A673 (cell line): ENCODE results near the gene GRID2. TPM values are rescaled to one million over a fixed set of nuclear protein-coding genes. Genes with fewer than 3 reads are reported as not detected.

Source experiments
- BruUV-seq: library from RNA; stranded (reverse); fragments of 400-500 nt; replicated peaks from 2 replicates; lab custom pipeline; 2021; lab: Mats Ljungman, UMichigan
- CTCF ChIA-PET: fragments of 300-600 bp; sonication (Branson Sonifier 250); formaldehyde crosslinking; loops from one replicate; lab custom pipeline; 2022; ENCODE audit warnings: antibody characterized with exemption; lab: Charles Lee
- POLR2A ChIA-PET: fragments of 300-600 bp; sonication (Branson Sonifier 250); formaldehyde crosslinking; loops from one replicate; lab custom pipeline; 2022; ENCODE audit warnings: antibody characterized with exemption; ENCODE audit not compliant: low non-redundant PET; lab: Charles Lee
- DNase-seq: peaks from one replicate; pipeline ENCODE4 v3.0.0-alpha.2; 2015; ENCODE audit warnings: low spot score
- H3K27ac ChIP-seq: fragments of 200-600 bp; sonication (generic); 2 replicates; pipeline ENCODE4 v1.5.1; 2016; ENCODE audit warnings: mixed run types, low read depth, mild to moderate bottlenecking, mixed read lengths, antibody characterized with exemption, low read length; ENCODE audit not compliant: poor library complexity, severe bottlenecking
- H3K27me3 ChIP-seq: fragments of 200-600 bp; sonication (generic); replicated peaks from 2 replicates; pipeline ENCODE4 v1.6.1; 2017; ENCODE audit warnings: mixed run types, low read depth, mild to moderate bottlenecking, mixed read lengths, antibody characterized with exemption, low read length; ENCODE audit not compliant: insufficient read depth, poor library complexity
- H3K36me3 ChIP-seq: fragments of 200-600 bp; sonication (generic); 2 replicates; pipeline ENCODE4 v1.6.1; 2016; ENCODE audit warnings: mixed run types, mild to moderate bottlenecking, mixed read lengths, antibody characterized with exemption, low read length; ENCODE audit not compliant: insufficient read depth, poor library complexity, severe bottlenecking
- H3K4me1 ChIP-seq: fragments of 200-600 bp; sonication (generic); 2 replicates; pipeline ENCODE4 v1.6.1; 2017; ENCODE audit warnings: mixed run types, mild to moderate bottlenecking, mixed read lengths, antibody characterized with exemption, low read length; ENCODE audit not compliant: insufficient read depth, poor library complexity, severe bottlenecking
- H3K4me3 ChIP-seq: fragments of 200-600 bp; sonication (generic); 2 replicates; pipeline ENCODE4 v1.5.1; 2016; ENCODE audit warnings: low read depth, mixed run types, mild to moderate bottlenecking, mixed read lengths, low read length; ENCODE audit not compliant: poor library complexity, severe bottlenecking
- H3K9me3 ChIP-seq: fragments of 200-600 bp; sonication (generic); 2 replicates; pipeline ENCODE4 v1.6.1; 2016; ENCODE audit warnings: mixed run types, low read depth, mild to moderate bottlenecking, mixed read lengths, antibody characterized with exemption, low read length; ENCODE audit not compliant: poor library complexity, severe bottlenecking
- EZH2 ChIP-seq: fragments of 200-600 bp; sonication (generic); IDR thresholded peaks from 2 replicates; pipeline ENCODE4 v1.6.1; 2017; ENCODE audit warnings: borderline replicate concordance, low read depth, mild to moderate bottlenecking, mixed read lengths, antibody characterized with exemption, low read length; ENCODE audit not compliant: poor library complexity, severe bottlenecking
- intact Hi-C: fragments of 100-400 bp; cut with micrococcal nuclease; formaldehyde crosslinking; loops from one replicate; pipeline ENCODE4 v1.10.0; 2022; ENCODE audit not compliant: unreplicated experiment
- total RNA-seq: library from RNA; stranded (reverse); gene quantifications from 2 replicates; pipeline ENCODE4 v1.2.3, GENCODE V29; 2021
- TF ChIP-seq, protein P1 (sequence below): fragments of 300-800, 200-600 bp; sonication (generic); conservative IDR thresholded peaks from 2 replicates; pipeline ENCODE4 v1.5.1; 2017; ENCODE audit warnings: low read depth, mild to moderate bottlenecking, antibody characterized with exemption, low read length, moderate library complexity, mixed read lengths

The GRID2 gene
- total RNA-seq, 1 experiment from 2014 or later, result not detected

DNA sequence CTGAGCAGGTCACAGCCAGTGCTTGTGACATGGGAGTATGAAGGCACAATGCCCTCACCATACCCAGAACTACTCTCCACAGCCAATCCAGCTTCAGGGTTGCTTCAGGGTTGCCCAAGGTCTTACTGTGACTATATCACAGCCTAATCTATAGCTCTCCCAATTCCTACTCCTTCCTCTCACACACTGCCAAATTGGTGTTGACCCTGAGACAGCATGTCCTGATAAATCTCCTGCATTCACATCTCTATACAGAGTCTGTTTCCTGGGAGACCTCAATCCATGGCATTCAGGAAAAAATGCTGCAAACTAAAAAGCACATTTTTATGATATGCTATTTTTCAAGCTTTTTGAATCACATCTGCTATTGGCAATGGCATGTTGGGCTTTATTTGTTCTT is 456.7 kb downstream of the GRID2 start:
- CTCF ChIA-PET, result no interaction called here
- no peak overlapping the region for H3K27ac ChIP-seq

DNA sequence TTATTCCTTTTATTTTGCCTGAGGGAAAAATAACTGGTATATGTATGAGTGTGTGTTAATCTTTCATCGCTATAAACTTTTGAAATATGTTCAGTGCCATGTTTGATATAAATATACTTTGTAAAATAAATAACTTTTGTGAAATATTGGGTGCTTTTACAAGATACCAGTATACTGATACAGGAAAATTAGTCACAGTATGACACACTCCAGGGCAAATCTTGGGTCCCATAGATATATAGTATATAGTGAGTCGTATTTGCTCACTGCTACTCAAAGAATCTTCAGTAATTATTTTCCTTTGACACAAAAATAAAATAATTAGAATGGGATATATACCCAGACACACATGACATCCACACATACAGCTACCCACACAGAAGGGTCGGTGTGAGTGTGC is 472.3 kb downstream of the GRID2 start:
- H3K27me3 ChIP-seq, result no peaks in the 10 kb centered on the region
- ChIA-PET CTCF (no interaction called here), POLR2A (no interaction called here)
- H3K4me1 ChIP-seq, result no peaks in the 10 kb centered on the region
- no TSS peak for BruUV-seq
- no peak overlapping the region for H3K27ac ChIP-seq
- intact Hi-C loops, result no loop called here
- no peak for TF ChIP-seq EZH2
- TF ChIP-seq, protein P1, sequence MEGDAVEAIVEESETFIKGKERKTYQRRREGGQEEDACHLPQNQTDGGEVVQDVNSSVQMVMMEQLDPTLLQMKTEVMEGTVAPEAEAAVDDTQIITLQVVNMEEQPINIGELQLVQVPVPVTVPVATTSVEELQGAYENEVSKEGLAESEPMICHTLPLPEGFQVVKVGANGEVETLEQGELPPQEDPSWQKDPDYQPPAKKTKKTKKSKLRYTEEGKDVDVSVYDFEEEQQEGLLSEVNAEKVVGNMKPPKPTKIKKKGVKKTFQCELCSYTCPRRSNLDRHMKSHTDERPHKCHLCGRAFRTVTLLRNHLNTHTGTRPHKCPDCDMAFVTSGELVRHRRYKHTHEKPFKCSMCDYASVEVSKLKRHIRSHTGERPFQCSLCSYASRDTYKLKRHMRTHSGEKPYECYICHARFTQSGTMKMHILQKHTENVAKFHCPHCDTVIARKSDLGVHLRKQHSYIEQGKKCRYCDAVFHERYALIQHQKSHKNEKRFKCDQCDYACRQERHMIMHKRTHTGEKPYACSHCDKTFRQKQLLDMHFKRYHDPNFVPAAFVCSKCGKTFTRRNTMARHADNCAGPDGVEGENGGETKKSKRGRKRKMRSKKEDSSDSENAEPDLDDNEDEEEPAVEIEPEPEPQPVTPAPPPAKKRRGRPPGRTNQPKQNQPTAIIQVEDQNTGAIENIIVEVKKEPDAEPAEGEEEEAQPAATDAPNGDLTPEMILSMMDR, result no peak
- no peak for DNase-seq
- no peaks in the 10 kb centered on the region for H3K36me3 ChIP-seq
- no peaks in the 10 kb centered on the region for H3K9me3 ChIP-seq
- no peak overlapping the region for H3K4me3 ChIP-seq

More for the DNA sequence above, 456.7 kb downstream of the GRID2 start:
- Histone ChIP-seq H3K36me3 (no peaks in the 10 kb centered on the region), H3K27me3 (no peaks in the 10 kb centered on the region), H3K4me3 (no peak overlapping the region), H3K9me3 (no peaks in the 10 kb centered on the region), H3K4me1 (no peaks in the 10 kb centered on the region)
- BruUV-seq, result no TSS peak
- no peak for DNase-seq
- POLR2A ChIA-PET, result no interaction called here
- intact Hi-C loops, result no loop called here
- TF ChIP-seq, protein P1, result no peak
- no peak for TF ChIP-seq EZH2

DNA sequence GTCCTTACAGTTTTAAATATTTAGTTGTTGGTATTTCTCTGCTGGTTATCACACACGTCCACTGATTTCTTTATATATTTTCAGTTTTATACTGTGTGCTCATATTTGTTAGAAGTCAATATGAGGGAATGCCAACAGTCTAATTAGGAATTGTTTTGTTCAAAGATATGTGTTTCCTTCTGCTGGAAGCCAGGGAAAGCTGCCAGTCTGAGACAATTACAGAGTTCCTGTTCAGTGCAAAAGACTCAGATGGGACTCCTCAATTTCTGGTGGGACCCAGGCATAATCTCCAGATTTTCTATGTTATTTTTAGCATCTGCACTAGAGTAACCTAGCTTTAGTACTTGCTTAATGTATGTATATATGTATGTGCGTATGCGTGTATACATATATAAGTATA is 486.0 kb downstream of the GRID2 start:
- DNase-seq, result no peak
- no TSS peak for BruUV-seq
- no peak overlapping the region for H3K4me3 ChIP-seq
- intact Hi-C loops, result no loop called here
- CTCF ChIA-PET, result no interaction called here
- TF ChIP-seq EZH2, result no peak
- TF ChIP-seq, protein P1, result no peak
- no peaks in the 10 kb centered on the region for H3K36me3 ChIP-seq
- no peaks in the 10 kb centered on the region for H3K4me1 ChIP-seq
- POLR2A ChIA-PET, result no interaction called here
- H3K27me3 ChIP-seq, result no peaks in the 10 kb centered on the region
- no peaks in the 10 kb centered on the region for H3K9me3 ChIP-seq
- no peak overlapping the region for H3K27ac ChIP-seq
